Measurements from ENCODE around the gene USP5.
A peak's percentile ranks its signal among the peaks of the same experiment; 100 is the strongest.
"Not testable (repeated sequence)": the region's sequence is repeated elsewhere in the genome, so short reads cannot be mapped to it uniquely, and the experiment has no call there.

USP5 gene

GRCh38 chr12:6861391-6861790 is 9.4 kb downstream of the USP5 start:
- no peak overlapping the region for H3K4me3 ChIP-seq (ENCODE audit: low read depth in 1 of 2, low read length in 2 of 2)
- no peaks in the 10 kb centered on the region for H3K9me3 ChIP-seq (ENCODE audit: control insufficient read depth in 1 of 2, low read length in 2 of 2)
- no peaks in the 10 kb centered on the region for H3K27me3 ChIP-seq (ENCODE audit: control insufficient read depth in 1 of 2, insufficient read depth in 2 of 2, low read length in 2 of 2)
- no peak overlapping the region for H3K9ac ChIP-seq (ENCODE audit: low read depth in 1 of 2, low read length in 2 of 2)
- H3K27ac ChIP-seq (ENCODE audit: low read depth, low read length): no peak overlapping the region
- H3K36me3 ChIP-seq (ENCODE audit: control insufficient read depth in 1 of 2, insufficient read depth in 2 of 2, low read length in 2 of 2): peaks cover 58 to 87% of the 10 kb centered on the region in 2 donors
- no peaks in the 10 kb centered on the region for H3K4me1 ChIP-seq (ENCODE audit: control insufficient read depth in 1 of 2, insufficient read depth in 2 of 2, low read length in 2 of 2)

GRCh38 chr12:6863033-6863432 is 11.1 kb downstream of the USP5 start:
- H3K27ac ChIP-seq (ENCODE audit: low read depth, low read length): no peak overlapping the region
- no peaks in the 10 kb centered on the region for H3K27me3 ChIP-seq (ENCODE audit: control insufficient read depth in 1 of 2, insufficient read depth in 2 of 2, low read length in 2 of 2)
- H3K9ac ChIP-seq (ENCODE audit: low read depth in 1 of 2, low read length in 2 of 2): no peak overlapping the region
- H3K9me3 ChIP-seq (ENCODE audit: control insufficient read depth in 1 of 2, low read length in 2 of 2): no peaks in the 10 kb centered on the region
- H3K4me3 ChIP-seq (ENCODE audit: low read depth in 1 of 2, low read length in 2 of 2): no peak overlapping the region
- H3K36me3 ChIP-seq (ENCODE audit: control insufficient read depth in 1 of 2, insufficient read depth in 2 of 2, low read length in 2 of 2): peaks cover 48 to 70% of the 10 kb centered on the region in 2 donors
- H3K4me1 ChIP-seq (ENCODE audit: control insufficient read depth in 1 of 2, insufficient read depth in 2 of 2, low read length in 2 of 2): peaks cover 0 to 7% of the 10 kb centered on the region in 2 donors

DNA sequence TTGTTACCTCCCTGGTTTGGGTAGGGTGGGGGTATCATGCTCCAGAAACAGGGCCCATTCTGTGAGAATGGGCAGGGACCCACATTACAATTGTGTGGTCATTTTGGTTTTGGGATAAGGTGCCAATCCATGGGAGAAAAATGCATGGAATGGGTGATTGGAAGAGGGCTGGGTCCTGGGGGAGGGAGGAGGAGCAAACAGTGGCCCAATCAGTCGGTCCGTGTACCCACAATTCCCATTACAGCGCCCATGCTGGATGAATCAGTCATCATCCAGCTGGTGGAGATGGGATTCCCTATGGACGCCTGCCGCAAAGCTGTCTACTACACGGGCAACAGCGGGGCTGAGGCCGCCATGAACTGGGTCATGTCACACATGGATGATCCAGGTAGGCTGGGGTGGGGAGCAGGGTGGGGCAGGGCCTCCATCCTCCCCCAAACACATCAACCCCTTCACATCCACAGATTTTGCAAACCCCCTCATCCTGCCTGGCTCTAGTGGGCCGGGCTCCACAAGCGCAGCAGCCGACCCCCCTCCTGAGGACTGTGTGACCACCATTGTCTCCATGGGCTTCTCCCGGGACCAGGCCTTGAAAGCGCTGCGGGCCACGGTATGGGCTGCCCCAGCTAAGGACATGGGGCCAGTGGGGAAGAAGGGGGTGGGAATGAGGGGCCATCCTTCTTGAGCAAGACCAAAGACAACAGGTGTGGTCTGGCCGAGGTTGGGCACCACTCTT is 11.8 kb downstream of the USP5 start:
- Histone ChIP-seq H3K4me3 (ENCODE audit: low read depth in 1 of 2, low read length in 2 of 2) (no peak overlapping the region), H3K27me3 (ENCODE audit: control insufficient read depth in 1 of 2, insufficient read depth in 2 of 2, low read length in 2 of 2) (no peaks in the 10 kb centered on the region), H3K9ac (ENCODE audit: low read depth in 1 of 2, low read length in 2 of 2) (no peak overlapping the region), H3K36me3 (ENCODE audit: control insufficient read depth in 1 of 2, insufficient read depth in 2 of 2, low read length in 2 of 2) (peaks cover 41 to 63% of the 10 kb centered on the region in 2 donors), H3K9me3 (ENCODE audit: control insufficient read depth in 1 of 2, low read length in 2 of 2) (no peaks in the 10 kb centered on the region), H3K27ac (ENCODE audit: low read depth, low read length) (no peak overlapping the region), H3K4me1 (ENCODE audit: control insufficient read depth in 1 of 2, insufficient read depth in 2 of 2, low read length in 2 of 2) (peaks cover 7 to 13% of the 10 kb centered on the region in 2 donors)

- not testable (repeated sequence) for H3K27ac ChIP-seq (ENCODE audit: low read depth, low read length); H3K9me3 ChIP-seq (ENCODE audit: control insufficient read depth in 1 of 2, low read length in 2 of 2); H3K4me3 ChIP-seq (ENCODE audit: low read depth in 1 of 2, low read length in 2 of 2); H3K27me3 ChIP-seq (ENCODE audit: control insufficient read depth in 1 of 2, insufficient read depth in 2 of 2, low read length in 2 of 2); H3K9ac ChIP-seq (ENCODE audit: low read depth in 1 of 2, low read length in 2 of 2)
- H3K36me3 ChIP-seq (ENCODE audit: control insufficient read depth in 1 of 2, insufficient read depth in 2 of 2, low read length in 2 of 2): peaks cover 39 to 58% of the 10 kb centered on the region in 2 donors
- peaks cover 22 to 29% of the 10 kb centered on the region in 2 donors for H3K4me1 ChIP-seq (ENCODE audit: control insufficient read depth in 1 of 2, insufficient read depth in 2 of 2, low read length in 2 of 2)
Observed at GRCh38 chr12:6865307-6865706, 13.4 kb downstream of the USP5 start.

- Histone ChIP-seq H3K4me3 (ENCODE audit: low read depth in 1 of 2, low read length in 2 of 2) (peak overlapping the region; percentile 77 to 94), H3K27ac (ENCODE audit: low read depth, low read length) (no peak overlapping the region), H3K9ac (ENCODE audit: low read depth in 1 of 2, low read length in 2 of 2) (peak overlapping the region; percentile 81 to 82), H3K9me3 (ENCODE audit: control insufficient read depth in 1 of 2, low read length in 2 of 2) (no peaks in the 10 kb centered on the region), H3K36me3 (ENCODE audit: control insufficient read depth in 1 of 2, insufficient read depth in 2 of 2, low read length in 2 of 2) (peaks cover 37 to 58% of the 10 kb centered on the region in 2 donors), H3K4me1 (ENCODE audit: control insufficient read depth in 1 of 2, insufficient read depth in 2 of 2, low read length in 2 of 2) (peaks cover 32 to 38% of the 10 kb centered on the region in 2 donors), H3K27me3 (ENCODE audit: control insufficient read depth in 1 of 2, insufficient read depth in 2 of 2, low read length in 2 of 2) (no peaks in the 10 kb centered on the region)
Observed at GRCh38 chr12:6866163-6866919, 14.4 kb downstream of the USP5 start.

- Histone ChIP-seq H3K27ac (ENCODE audit: low read depth, low read length) (peak overlapping the region; percentile 79), H3K4me1 (ENCODE audit: control insufficient read depth in 1 of 2, insufficient read depth in 2 of 2, low read length in 2 of 2) (peaks cover 38 to 44% of the 10 kb centered on the region in 2 donors), H3K9ac (ENCODE audit: low read depth in 1 of 2, low read length in 2 of 2) (peak overlapping the region; percentile 81 to 82), H3K9me3 (ENCODE audit: control insufficient read depth in 1 of 2, low read length in 2 of 2) (no peaks in the 10 kb centered on the region), H3K27me3 (ENCODE audit: control insufficient read depth in 1 of 2, insufficient read depth in 2 of 2, low read length in 2 of 2) (no peaks in the 10 kb centered on the region), H3K4me3 (ENCODE audit: low read depth in 1 of 2, low read length in 2 of 2) (peak overlapping the region; percentile 77 to 94), H3K36me3 (ENCODE audit: control insufficient read depth in 1 of 2, insufficient read depth in 2 of 2, low read length in 2 of 2) (peaks cover 32 to 53% of the 10 kb centered on the region in 2 donors)
Observed at GRCh38 chr12:6866920-6867412, 15.0 kb downstream of the USP5 start.

GRCh38 chr12:6867413-6868210 is 15.7 kb downstream of the USP5 start, which contains the start of gene TPI1:
TPI1 (plus strand) TSS chr12:6867531; CDS start chr12:6867567, 36 bp downstream.
- peak within 1 kb of the TSS; percentile 81 to 82 for H3K9ac ChIP-seq (ENCODE audit: low read depth in 1 of 2, low read length in 2 of 2)
- peaks cover 32 to 49% of the 10 kb centered on the region in 2 donors for H3K36me3 ChIP-seq (ENCODE audit: control insufficient read depth in 1 of 2, insufficient read depth in 2 of 2, low read length in 2 of 2)
- no peaks in the 10 kb centered on the region for H3K27me3 ChIP-seq (ENCODE audit: control insufficient read depth in 1 of 2, insufficient read depth in 2 of 2, low read length in 2 of 2)
- peaks cover 45 to 47% of the 10 kb centered on the region in 2 donors for H3K4me1 ChIP-seq (ENCODE audit: control insufficient read depth in 1 of 2, insufficient read depth in 2 of 2, low read length in 2 of 2)
- peak within 1 kb of the TSS; percentile 94 for H3K27ac ChIP-seq (ENCODE audit: low read depth, low read length)
- no peaks in the 10 kb centered on the region for H3K9me3 ChIP-seq (ENCODE audit: control insufficient read depth in 1 of 2, low read length in 2 of 2)
- peak within 1 kb of the TSS; percentile 80 to 94 for H3K4me3 ChIP-seq (ENCODE audit: low read depth in 1 of 2, low read length in 2 of 2)

DNA sequence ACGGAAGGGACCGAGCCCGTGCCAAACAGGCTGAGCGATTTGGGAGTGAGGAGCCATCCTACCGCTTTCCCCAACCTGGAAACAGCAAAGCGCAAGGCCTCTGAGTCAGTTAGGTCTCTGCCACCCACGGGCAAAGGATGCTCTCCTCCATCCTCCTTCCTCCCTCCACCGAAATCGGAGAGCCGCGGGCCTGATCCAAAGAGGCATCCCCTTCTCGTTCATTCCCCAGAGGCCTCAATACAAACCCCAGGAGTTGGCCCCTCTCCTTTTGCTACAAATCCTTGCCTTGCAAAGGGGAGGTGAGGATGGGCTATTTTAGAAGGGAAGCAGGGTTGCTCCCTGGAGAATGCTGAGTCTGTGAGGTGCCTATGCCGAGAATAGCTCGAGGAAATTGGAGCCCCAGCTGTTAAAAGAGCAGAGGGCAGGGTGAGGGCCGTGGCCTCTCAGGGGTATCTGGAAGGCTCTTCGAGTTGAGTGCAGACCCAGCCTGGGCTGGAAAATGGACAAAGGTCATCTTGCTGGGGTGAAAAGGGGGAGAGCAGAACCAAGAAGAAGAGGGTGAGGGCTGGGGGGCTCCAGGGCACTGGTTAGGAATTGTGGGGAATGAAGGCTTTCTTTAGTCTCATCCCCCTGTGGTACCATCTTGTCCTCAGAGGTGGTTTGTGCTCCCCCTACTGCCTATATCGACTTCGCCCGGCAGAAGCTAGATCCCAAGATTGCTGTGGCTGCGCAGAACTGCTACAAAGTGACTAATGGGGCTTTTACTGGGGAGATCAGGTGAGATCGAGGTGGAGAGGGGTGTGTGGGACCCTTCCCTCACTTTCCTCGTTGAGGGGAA is 16.5 kb downstream of the USP5 start:
- Histone ChIP-seq H3K9ac (ENCODE audit: low read depth in 1 of 2, low read length in 2 of 2) (peak overlapping the region; percentile 75 to 81), H3K4me3 (ENCODE audit: low read depth in 1 of 2, low read length in 2 of 2) (peak overlapping the region; percentile 80 to 94), H3K4me1 (ENCODE audit: control insufficient read depth in 1 of 2, insufficient read depth in 2 of 2, low read length in 2 of 2) (peaks cover 45 to 47% of the 10 kb centered on the region in 2 donors), H3K9me3 (ENCODE audit: control insufficient read depth in 1 of 2, low read length in 2 of 2) (no peaks in the 10 kb centered on the region), H3K27ac (ENCODE audit: low read depth, low read length) (peak overlapping the region; percentile 94), H3K27me3 (ENCODE audit: control insufficient read depth in 1 of 2, insufficient read depth in 2 of 2, low read length in 2 of 2) (no peaks in the 10 kb centered on the region), H3K36me3 (ENCODE audit: control insufficient read depth in 1 of 2, insufficient read depth in 2 of 2, low read length in 2 of 2) (peaks cover 25 to 41% of the 10 kb centered on the region in 2 donors)
